HepG2 (cell line): ENCODE measurements around the gene GPN2. TPM values are rescaled to one million over a fixed set of nuclear protein-coding genes. Genes with fewer than 3 reads are reported as not detected.

Experiments
- AKAP8 ChIP-seq: sonication (generic); formaldehyde crosslinking; IDR thresholded peaks from 2 replicates; pipeline ENCODE4 v1.5.1; 2020; ENCODE audit warnings: mild to moderate bottlenecking, missing genetic modification reagents
- BRCA1 ChIP-seq: sonication (generic); formaldehyde crosslinking; IDR thresholded peaks from 2 replicates; pipeline ENCODE4 v1.4.0; 2020; ENCODE audit warnings: missing genetic modification reagents
- EP300 ChIP-seq, 3 experiments: sonication (generic) in 1 of 3; formaldehyde crosslinking in 1 of 3; IDR thresholded peaks; 2 replicates each; pipeline versions ENCODE4 v1.5.1 to v1.6.1; 2011 to 2020; ENCODE audit warnings: low read depth in 2 of 3, low read length in 2 of 3, borderline replicate concordance in 1 of 3, improper control_type of control experiment in 1 of 3, mild to moderate bottlenecking in 1 of 3, missing genetic modification reagents in 1 of 3, moderate library complexity in 1 of 3
- KMT2A ChIP-seq: sonication (generic); formaldehyde crosslinking; IDR thresholded peaks from 2 replicates; pipeline ENCODE4 v1.4.0; 2020; ENCODE audit warnings: missing genetic modification reagents
- ONECUT2 ChIP-seq: sonication (generic); formaldehyde crosslinking; IDR thresholded peaks from 2 replicates; pipeline ENCODE4 v1.4.0; 2020; ENCODE audit warnings: missing genetic modification reagents
- SOX5 ChIP-seq: IDR thresholded peaks from 2 replicates; pipeline ENCODE4 v1.6.1; 2016; ENCODE audit warnings: borderline replicate concordance
- ZMYM4 ChIP-seq: sonication (generic); formaldehyde crosslinking; IDR thresholded peaks from 2 replicates; pipeline ENCODE4 v1.8.1; 2023; ENCODE audit warnings: mild to moderate bottlenecking, missing genetic modification reagents
- ZNF552 ChIP-seq: sonication (generic); formaldehyde crosslinking; IDR thresholded peaks from 2 replicates; pipeline ENCODE4 v1.9.0; 2022; ENCODE audit warnings: missing genetic modification reagents, mild to moderate bottlenecking, borderline replicate concordance
- ZNF569 ChIP-seq: sonication (generic); formaldehyde crosslinking; IDR thresholded peaks from 2 replicates; pipeline ENCODE4 v1.5.0; 2020; ENCODE audit warnings: mild to moderate bottlenecking, missing genetic modification reagents, moderate library complexity, borderline replicate concordance
- ZNF577 ChIP-seq: sonication (generic); formaldehyde crosslinking; IDR thresholded peaks from 2 replicates; pipeline ENCODE4 v1.4.0; 2020; ENCODE audit warnings: mild to moderate bottlenecking, low read depth, missing genetic modification reagents, borderline replicate concordance
- polyA plus RNA-seq, 8 experiments: library from polyadenylated mRNA; depleted of rRNA in 3 of 8; stranded (reverse) in 7 of 8; unstranded in 1 of 8; fragments of >200 nt; fragmentation: Illumina TruSeq in 4 of 8; extraction: Trizol in 4 of 8; gene quantifications; 2 replicates each; pipeline versions ENCODE4 v1.2.1 to v1.2.3, GENCODE V29; 2011 to 2016; ENCODE audit warnings: low read depth in 4 of 8, missing spikeins in 1 of 8, mixed read lengths in 1 of 8; ENCODE audit not compliant: insufficient read depth in 1 of 8
- total RNA-seq, 5 experiments: library from RNA; depleted of rRNA; stranded (reverse); fragments of >200 nt; fragmentation: Illumina TruSeq; extraction: Trizol; gene quantifications; 2 replicates each; pipeline ENCODE4 v1.2.3, GENCODE V29; 2016; ENCODE audit warnings: low read depth in 1 of 5
- TF ChIP-seq, protein P1 (sequence below): sonication (generic); formaldehyde crosslinking; IDR thresholded peaks from 2 replicates; pipeline ENCODE4 v1.5.0; 2020; ENCODE audit warnings: missing genetic modification reagents
- TF ChIP-seq, protein P2 (sequence below): sonication (generic); formaldehyde crosslinking; IDR thresholded peaks from 2 replicates; pipeline ENCODE4 v1.4.0; 2020; ENCODE audit warnings: missing genetic modification reagents, borderline replicate concordance
- TF ChIP-seq, protein P3 (sequence below): sonication (generic); formaldehyde crosslinking; IDR thresholded peaks from 2 replicates; pipeline ENCODE4 v1.4.0; 2020; ENCODE audit warnings: missing genetic modification reagents
- TF ChIP-seq, protein P4 (sequence below): sonication (generic); formaldehyde crosslinking; IDR thresholded peaks from 2 replicates; pipeline ENCODE4 v1.9.0; 2021; ENCODE audit warnings: missing genetic modification reagents, borderline replicate concordance
- TF ChIP-seq, protein P5 (sequence below): sonication (generic); formaldehyde crosslinking; IDR thresholded peaks from 2 replicates; pipeline ENCODE4 v1.4.0; 2020; ENCODE audit warnings: missing genetic modification reagents
- TF ChIP-seq, protein P6 (sequence below): IDR thresholded peaks from 2 replicates; pipeline ENCODE4 v1.4.0; 2020; ENCODE audit warnings: mild to moderate bottlenecking, missing genetic modification reagents

Gene GPN2
- total and polyA plus RNA-seq, 2 of the 13 experiments (the other 11 are each of a cell fraction or from before 2014, with no cell fraction given): 19.3 to 38.9 TPM

DNA sequence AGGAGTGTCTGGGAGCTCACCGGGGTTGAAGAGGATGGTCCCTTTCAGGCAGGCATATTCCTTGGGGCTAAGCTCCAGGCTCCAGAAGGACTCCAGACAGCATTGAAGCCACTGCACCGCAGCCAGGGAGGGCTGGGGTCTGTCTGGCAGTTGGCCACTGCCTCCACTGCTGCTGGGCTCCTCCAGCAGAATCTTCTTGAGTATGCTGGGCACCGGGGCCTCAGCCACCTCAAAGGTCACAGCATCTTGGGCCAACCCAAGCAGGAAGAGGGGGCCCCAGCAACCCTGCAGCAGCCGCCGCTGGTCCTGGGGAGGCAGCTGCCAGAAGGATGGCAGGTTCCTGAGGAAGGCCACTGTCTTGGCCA, 23.3 kb upstream of the GPN2 start (continued):
- TF ChIP-seq, protein P1, sequence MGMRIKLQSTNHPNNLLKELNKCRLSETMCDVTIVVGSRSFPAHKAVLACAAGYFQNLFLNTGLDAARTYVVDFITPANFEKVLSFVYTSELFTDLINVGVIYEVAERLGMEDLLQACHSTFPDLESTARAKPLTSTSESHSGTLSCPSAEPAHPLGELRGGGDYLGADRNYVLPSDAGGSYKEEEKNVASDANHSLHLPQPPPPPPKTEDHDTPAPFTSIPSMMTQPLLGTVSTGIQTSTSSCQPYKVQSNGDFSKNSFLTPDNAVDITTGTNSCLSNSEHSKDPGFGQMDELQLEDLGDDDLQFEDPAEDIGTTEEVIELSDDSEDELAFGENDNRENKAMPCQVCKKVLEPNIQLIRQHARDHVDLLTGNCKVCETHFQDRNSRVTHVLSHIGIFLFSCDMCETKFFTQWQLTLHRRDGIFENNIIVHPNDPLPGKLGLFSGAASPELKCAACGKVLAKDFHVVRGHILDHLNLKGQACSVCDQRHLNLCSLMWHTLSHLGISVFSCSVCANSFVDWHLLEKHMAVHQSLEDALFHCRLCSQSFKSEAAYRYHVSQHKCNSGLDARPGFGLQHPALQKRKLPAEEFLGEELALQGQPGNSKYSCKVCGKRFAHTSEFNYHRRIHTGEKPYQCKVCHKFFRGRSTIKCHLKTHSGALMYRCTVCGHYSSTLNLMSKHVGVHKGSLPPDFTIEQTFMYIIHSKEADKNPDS (CRISPR knock-in tag): no peak
- TF ChIP-seq AKAP8 (CRISPR knock-in tag): no peak
- TF ChIP-seq, protein P2, sequence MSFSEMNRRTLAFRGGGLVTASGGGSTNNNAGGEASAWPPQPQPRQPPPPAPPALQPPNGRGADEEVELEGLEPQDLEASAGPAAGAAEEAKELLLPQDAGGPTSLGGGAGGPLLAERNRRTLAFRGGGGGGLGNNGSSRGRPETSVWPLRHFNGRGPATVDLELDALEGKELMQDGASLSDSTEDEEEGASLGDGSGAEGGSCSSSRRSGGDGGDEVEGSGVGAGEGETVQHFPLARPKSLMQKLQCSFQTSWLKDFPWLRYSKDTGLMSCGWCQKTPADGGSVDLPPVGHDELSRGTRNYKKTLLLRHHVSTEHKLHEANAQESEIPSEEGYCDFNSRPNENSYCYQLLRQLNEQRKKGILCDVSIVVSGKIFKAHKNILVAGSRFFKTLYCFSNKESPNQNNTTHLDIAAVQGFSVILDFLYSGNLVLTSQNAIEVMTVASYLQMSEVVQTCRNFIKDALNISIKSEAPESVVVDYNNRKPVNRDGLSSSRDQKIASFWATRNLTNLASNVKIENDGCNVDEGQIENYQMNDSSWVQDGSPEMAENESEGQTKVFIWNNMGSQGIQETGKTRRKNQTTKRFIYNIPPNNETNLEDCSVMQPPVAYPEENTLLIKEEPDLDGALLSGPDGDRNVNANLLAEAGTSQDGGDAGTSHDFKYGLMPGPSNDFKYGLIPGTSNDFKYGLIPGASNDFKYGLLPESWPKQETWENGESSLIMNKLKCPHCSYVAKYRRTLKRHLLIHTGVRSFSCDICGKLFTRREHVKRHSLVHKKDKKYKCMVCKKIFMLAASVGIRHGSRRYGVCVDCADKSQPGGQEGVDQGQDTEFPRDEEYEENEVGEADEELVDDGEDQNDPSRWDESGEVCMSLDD (CRISPR knock-in tag): no peak
- TF ChIP-seq, protein P3, sequence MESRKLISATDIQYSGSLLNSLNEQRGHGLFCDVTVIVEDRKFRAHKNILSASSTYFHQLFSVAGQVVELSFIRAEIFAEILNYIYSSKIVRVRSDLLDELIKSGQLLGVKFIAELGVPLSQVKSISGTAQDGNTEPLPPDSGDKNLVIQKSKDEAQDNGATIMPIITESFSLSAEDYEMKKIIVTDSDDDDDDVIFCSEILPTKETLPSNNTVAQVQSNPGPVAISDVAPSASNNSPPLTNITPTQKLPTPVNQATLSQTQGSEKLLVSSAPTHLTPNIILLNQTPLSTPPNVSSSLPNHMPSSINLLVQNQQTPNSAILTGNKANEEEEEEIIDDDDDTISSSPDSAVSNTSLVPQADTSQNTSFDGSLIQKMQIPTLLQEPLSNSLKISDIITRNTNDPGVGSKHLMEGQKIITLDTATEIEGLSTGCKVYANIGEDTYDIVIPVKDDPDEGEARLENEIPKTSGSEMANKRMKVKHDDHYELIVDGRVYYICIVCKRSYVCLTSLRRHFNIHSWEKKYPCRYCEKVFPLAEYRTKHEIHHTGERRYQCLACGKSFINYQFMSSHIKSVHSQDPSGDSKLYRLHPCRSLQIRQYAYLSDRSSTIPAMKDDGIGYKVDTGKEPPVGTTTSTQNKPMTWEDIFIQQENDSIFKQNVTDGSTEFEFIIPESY (CRISPR knock-in tag): no peak
- TF ChIP-seq, protein P4, sequence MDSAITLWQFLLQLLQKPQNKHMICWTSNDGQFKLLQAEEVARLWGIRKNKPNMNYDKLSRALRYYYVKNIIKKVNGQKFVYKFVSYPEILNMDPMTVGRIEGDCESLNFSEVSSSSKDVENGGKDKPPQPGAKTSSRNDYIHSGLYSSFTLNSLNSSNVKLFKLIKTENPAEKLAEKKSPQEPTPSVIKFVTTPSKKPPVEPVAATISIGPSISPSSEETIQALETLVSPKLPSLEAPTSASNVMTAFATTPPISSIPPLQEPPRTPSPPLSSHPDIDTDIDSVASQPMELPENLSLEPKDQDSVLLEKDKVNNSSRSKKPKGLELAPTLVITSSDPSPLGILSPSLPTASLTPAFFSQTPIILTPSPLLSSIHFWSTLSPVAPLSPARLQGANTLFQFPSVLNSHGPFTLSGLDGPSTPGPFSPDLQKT: no peak
- no peak for TF ChIP-seq ZNF577 (CRISPR knock-in tag)
- TF ChIP-seq ZNF552 (CRISPR knock-in tag): no peak
- no peak for TF ChIP-seq BRCA1
- no peak for TF ChIP-seq ONECUT2
- TF ChIP-seq ZMYM4 (CRISPR knock-in tag): no peak
- no peak for TF ChIP-seq EP300 (IDR thresholded peaks at IDR 0.05; ENCODE audit: low read depth in 2 of 2, low read length in 2 of 2)
- no peak for TF ChIP-seq EP300 (CRISPR knock-in tag; IDR thresholded peaks at IDR 0.05; ENCODE audit: borderline replicate concordance)
- TF ChIP-seq, protein P5, sequence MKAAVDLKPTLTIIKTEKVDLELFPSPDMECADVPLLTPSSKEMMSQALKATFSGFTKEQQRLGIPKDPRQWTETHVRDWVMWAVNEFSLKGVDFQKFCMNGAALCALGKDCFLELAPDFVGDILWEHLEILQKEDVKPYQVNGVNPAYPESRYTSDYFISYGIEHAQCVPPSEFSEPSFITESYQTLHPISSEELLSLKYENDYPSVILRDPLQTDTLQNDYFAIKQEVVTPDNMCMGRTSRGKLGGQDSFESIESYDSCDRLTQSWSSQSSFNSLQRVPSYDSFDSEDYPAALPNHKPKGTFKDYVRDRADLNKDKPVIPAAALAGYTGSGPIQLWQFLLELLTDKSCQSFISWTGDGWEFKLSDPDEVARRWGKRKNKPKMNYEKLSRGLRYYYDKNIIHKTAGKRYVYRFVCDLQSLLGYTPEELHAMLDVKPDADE (CRISPR knock-in tag): no peak
- TF ChIP-seq SOX5 (CRISPR knock-in tag): no peak
- TF ChIP-seq, protein P6, sequence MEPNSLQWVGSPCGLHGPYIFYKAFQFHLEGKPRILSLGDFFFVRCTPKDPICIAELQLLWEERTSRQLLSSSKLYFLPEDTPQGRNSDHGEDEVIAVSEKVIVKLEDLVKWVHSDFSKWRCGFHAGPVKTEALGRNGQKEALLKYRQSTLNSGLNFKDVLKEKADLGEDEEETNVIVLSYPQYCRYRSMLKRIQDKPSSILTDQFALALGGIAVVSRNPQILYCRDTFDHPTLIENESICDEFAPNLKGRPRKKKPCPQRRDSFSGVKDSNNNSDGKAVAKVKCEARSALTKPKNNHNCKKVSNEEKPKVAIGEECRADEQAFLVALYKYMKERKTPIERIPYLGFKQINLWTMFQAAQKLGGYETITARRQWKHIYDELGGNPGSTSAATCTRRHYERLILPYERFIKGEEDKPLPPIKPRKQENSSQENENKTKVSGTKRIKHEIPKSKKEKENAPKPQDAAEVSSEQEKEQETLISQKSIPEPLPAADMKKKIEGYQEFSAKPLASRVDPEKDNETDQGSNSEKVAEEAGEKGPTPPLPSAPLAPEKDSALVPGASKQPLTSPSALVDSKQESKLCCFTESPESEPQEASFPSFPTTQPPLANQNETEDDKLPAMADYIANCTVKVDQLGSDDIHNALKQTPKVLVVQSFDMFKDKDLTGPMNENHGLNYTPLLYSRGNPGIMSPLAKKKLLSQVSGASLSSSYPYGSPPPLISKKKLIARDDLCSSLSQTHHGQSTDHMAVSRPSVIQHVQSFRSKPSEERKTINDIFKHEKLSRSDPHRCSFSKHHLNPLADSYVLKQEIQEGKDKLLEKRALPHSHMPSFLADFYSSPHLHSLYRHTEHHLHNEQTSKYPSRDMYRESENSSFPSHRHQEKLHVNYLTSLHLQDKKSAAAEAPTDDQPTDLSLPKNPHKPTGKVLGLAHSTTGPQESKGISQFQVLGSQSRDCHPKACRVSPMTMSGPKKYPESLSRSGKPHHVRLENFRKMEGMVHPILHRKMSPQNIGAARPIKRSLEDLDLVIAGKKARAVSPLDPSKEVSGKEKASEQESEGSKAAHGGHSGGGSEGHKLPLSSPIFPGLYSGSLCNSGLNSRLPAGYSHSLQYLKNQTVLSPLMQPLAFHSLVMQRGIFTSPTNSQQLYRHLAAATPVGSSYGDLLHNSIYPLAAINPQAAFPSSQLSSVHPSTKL (CRISPR knock-in tag): no peak
- TF ChIP-seq ZNF569 (CRISPR knock-in tag): no peak
- TF ChIP-seq KMT2A (CRISPR knock-in tag): no peak; the same call in 1 of the 2 replicates
